ENCODE results near the gene SLC32A1. TPM values are rescaled to one million over a fixed set of nuclear protein-coding genes. Genes with fewer than 3 reads are reported as not detected.
A peak's percentile ranks its signal among the peaks of the same experiment; 100 is the strongest.

SLC32A1 gene
- total RNA-seq, 1 experiment from 2014 or later: not detected

DNA sequence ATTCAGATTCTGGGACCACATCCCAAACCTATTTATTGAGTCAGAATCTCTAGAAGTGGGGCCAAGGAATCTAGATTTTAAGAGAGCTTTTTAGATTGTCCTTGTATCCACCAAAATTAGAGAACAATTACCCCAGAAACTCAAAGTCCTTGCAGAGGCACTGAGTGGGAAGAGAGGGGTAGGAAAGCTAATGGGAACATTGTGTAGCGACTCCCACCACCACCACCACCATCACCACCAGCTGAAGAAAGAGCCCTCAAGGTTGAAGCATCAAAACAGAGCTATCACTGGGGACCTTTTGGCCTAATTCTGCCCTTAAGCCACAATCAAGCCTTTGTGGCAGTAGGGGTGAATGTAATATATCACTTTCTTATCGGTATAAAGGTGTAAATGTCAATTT is 39.0 kb upstream of the SLC32A1 start:
- TF ChIP-seq, protein P1, sequence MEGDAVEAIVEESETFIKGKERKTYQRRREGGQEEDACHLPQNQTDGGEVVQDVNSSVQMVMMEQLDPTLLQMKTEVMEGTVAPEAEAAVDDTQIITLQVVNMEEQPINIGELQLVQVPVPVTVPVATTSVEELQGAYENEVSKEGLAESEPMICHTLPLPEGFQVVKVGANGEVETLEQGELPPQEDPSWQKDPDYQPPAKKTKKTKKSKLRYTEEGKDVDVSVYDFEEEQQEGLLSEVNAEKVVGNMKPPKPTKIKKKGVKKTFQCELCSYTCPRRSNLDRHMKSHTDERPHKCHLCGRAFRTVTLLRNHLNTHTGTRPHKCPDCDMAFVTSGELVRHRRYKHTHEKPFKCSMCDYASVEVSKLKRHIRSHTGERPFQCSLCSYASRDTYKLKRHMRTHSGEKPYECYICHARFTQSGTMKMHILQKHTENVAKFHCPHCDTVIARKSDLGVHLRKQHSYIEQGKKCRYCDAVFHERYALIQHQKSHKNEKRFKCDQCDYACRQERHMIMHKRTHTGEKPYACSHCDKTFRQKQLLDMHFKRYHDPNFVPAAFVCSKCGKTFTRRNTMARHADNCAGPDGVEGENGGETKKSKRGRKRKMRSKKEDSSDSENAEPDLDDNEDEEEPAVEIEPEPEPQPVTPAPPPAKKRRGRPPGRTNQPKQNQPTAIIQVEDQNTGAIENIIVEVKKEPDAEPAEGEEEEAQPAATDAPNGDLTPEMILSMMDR (IDR thresholded peaks at IDR 0.05; ENCODE audit: unreplicated experiment): no peak
- H3K4me1 Mint-ChIP-seq (ENCODE audit: low read depth, unreplicated experiment): no peaks in the 10 kb centered on the region
- H3K27ac Mint-ChIP-seq (ENCODE audit: unreplicated experiment): no peak overlapping the region
- H3K27me3 Mint-ChIP-seq (ENCODE audit: unreplicated experiment): peaks cover 100% of the 10 kb centered on the region
- CTCF ChIA-PET: interaction anchor here (0.7 kb wide), 1 partner anchor 11 kb away, joined by 3 read pairs; no protein-coding TSS in a partner anchor
- H3K9me3 Mint-ChIP-seq (ENCODE audit: low read depth, unreplicated experiment): no peaks in the 10 kb centered on the region
- H3K4me3 Mint-ChIP-seq (ENCODE audit: low read depth, unreplicated experiment): no peak overlapping the region
- intact Hi-C loops (cut with micrococcal nuclease; ENCODE audit: unreplicated experiment): no loop called here
- BruUV-seq (replicated peaks): no TSS peak
- no peaks in the 10 kb centered on the region for H3K36me3 Mint-ChIP-seq (ENCODE audit: insufficient read depth, unreplicated experiment)
- no peak for DNase-seq

DNA sequence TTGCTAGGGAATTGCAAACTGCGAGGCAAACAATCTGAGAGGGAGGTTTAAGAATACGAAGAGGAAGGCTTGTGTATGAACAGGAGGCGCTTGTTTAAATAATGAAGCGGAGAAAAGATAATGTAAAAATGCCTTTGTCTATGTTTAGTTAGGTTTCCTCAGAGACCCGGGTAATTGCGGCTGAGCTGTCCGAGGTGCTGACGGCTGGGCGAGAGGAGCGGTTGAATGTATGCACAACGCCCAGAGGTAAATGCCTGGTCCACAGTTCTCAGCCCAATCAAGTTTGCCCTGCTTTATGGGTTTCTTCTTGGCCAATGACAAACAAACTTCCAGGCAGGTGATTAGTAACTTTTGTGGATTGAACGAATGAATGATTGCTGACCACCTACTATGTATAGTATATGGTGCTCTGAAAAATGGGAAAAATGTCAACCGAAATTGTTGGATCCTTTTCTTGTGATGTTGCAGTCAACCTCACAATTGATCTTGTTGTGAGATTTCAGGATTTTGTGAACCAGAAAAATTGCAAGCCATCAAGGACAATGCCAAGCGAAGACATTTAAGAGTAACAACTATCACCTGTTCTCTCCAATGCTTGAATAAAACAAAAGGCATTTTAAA is 38.3 kb upstream of the SLC32A1 start:
- TF ChIP-seq, protein P1 (IDR thresholded peaks at IDR 0.05; ENCODE audit: unreplicated experiment): no peak
- no peak overlapping the region for H3K4me3 Mint-ChIP-seq (ENCODE audit: low read depth, unreplicated experiment)
- CTCF ChIA-PET: no interaction called here
- H3K27me3 Mint-ChIP-seq (ENCODE audit: unreplicated experiment): peaks cover 100% of the 10 kb centered on the region
- no TSS peak for BruUV-seq (replicated peaks)
- H3K9me3 Mint-ChIP-seq (ENCODE audit: low read depth, unreplicated experiment): no peaks in the 10 kb centered on the region
- intact Hi-C loops (cut with micrococcal nuclease; ENCODE audit: unreplicated experiment): no loop called here
- no peak overlapping the region for H3K27ac Mint-ChIP-seq (ENCODE audit: unreplicated experiment)
- H3K4me1 Mint-ChIP-seq (ENCODE audit: low read depth, unreplicated experiment): no peaks in the 10 kb centered on the region
- peak; percentile 72 for DNase-seq
- H3K36me3 Mint-ChIP-seq (ENCODE audit: insufficient read depth, unreplicated experiment): no peaks in the 10 kb centered on the region

DNA sequence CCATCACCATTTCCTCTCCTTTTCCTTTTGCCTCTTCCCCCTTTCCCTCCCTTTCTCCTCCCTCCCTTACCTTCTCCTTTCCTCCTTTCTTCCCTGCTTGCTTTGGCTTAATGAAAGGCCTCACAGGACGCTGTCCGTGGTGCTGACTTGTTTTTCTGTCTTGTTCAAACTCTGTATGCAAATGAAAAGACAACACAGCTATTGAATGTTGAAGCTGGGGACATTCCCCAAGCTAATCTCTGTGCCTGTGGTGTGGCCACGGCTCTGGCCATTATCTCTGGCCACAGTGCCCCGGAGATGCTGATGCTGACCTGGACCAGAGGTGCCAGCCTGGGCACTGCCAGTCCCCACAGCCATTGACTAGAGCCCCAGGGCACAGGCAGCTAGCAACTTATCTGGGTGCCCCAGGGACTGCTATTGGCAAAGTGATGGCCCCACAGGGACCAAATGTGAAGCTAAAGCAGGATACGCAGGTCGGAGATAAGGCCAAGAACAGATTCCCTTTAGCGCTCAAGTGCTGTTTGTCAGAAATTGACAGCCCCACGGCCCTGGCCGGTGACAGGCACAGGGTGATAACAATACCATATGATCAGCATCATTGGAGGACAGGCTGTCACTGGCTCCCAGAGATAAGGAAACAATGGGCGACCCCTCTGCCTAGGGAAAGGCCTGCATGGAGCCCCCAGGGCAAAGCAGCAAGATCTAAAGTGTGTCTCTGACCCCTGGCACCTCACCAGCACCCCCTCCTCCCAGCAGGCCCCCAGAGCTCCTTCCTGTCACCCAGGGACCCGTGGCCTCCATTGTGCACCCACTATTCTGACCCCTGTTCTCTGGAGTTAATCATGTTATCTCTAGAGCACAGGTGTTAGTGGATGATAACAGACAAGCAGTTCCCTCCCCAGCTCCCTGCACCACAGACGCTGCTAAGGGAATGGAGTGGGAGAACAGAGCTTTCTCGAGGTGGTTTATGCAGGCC is 31.6 kb upstream of the SLC32A1 start:
- BruUV-seq (replicated peaks): no TSS peak
- peak; percentile 80 for DNase-seq
- TF ChIP-seq, protein P1 (IDR thresholded peaks at IDR 0.05; ENCODE audit: unreplicated experiment): no peak
- H3K27ac Mint-ChIP-seq (ENCODE audit: unreplicated experiment): no peak overlapping the region
- no peaks in the 10 kb centered on the region for H3K9me3 Mint-ChIP-seq (ENCODE audit: low read depth, unreplicated experiment)
- CTCF ChIA-PET: interaction anchor here (0.7 kb wide), 2 partner anchors 42 to 58 kb away, joined by 3 read pairs; no protein-coding TSS in a partner anchor
- no peaks in the 10 kb centered on the region for H3K36me3 Mint-ChIP-seq (ENCODE audit: insufficient read depth, unreplicated experiment)
- no peaks in the 10 kb centered on the region for H3K4me1 Mint-ChIP-seq (ENCODE audit: low read depth, unreplicated experiment)
- H3K4me3 Mint-ChIP-seq (ENCODE audit: low read depth, unreplicated experiment): no peak overlapping the region
- intact Hi-C loops (cut with micrococcal nuclease; ENCODE audit: unreplicated experiment): no loop called here
- H3K27me3 Mint-ChIP-seq (ENCODE audit: unreplicated experiment): peaks cover 53% of the 10 kb centered on the region

DNA sequence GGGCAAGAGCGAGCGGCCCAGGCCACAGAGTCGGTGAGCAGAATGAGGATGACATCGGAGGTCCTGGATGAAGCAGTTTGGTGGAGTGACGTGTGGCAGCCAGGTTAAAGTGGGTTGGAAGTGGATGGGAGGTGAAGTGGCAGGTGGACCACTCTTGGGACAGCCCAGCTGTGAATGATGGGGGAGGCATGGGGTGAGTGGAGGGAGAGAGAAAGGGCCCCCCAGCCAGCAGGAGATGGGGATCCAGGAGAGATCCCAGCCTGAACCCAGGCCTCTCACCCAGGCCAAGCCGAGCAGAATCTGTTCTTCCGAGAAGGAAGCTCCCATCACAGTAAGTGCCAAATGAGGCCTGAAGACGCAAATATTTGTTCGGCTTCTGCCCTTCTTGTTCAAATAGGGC is 27.0 kb upstream of the SLC32A1 start:
- TF ChIP-seq, protein P1 (IDR thresholded peaks at IDR 0.05; ENCODE audit: unreplicated experiment): no peak
- BruUV-seq (replicated peaks): no TSS peak
- CTCF ChIA-PET: no interaction called here

More for the DNA sequence above, 27.0 kb upstream of the SLC32A1 start:
- H3K9me3 Mint-ChIP-seq (ENCODE audit: low read depth, unreplicated experiment): no peaks in the 10 kb centered on the region
- H3K4me3 Mint-ChIP-seq (ENCODE audit: low read depth, unreplicated experiment): no peak overlapping the region
- no peak for DNase-seq
- H3K27ac Mint-ChIP-seq (ENCODE audit: unreplicated experiment): no peak overlapping the region
- no peaks in the 10 kb centered on the region for H3K4me1 Mint-ChIP-seq (ENCODE audit: low read depth, unreplicated experiment)
- no peaks in the 10 kb centered on the region for H3K36me3 Mint-ChIP-seq (ENCODE audit: insufficient read depth, unreplicated experiment)
- peaks cover 7% of the 10 kb centered on the region for H3K27me3 Mint-ChIP-seq (ENCODE audit: unreplicated experiment)
- intact Hi-C loops (cut with micrococcal nuclease; ENCODE audit: unreplicated experiment): no loop called here
